Body of pancreas (tissue), 4 donors: ENCODE measurements around the gene MAT2A. TPM values are rescaled to one million over a fixed set of nuclear protein-coding genes. Genes with fewer than 3 reads are reported as not detected.
A peak's percentile ranks its signal among the peaks of the same experiment; 100 is the strongest.

Experiments
- ATAC-seq: fragments of 150-250 bp; one replicate; pipeline ENCODE4 v1.9.1; 2016
- DNase-seq, 4 donors: peaks; one replicate each; pipeline ENCODE4 v3.0.0-alpha.2; 2019
- H3K27ac ChIP-seq, 4 donors: fragments of 200-600 bp; sonication (generic); 1 replicate in 3 of 4; 2 replicates in 1 of 4; pipeline versions ENCODE4 v1.5.1 to v1.6.1; 2016 to 2019; ENCODE audit warnings: mild to moderate bottlenecking in 1 of 4, mixed read lengths in 1 of 4, moderate library complexity in 1 of 4
- H3K27me3 ChIP-seq, 2 donors: fragments of 200-600 bp; sonication (generic); one replicate each; pipeline ENCODE4 v1.6.0; 2016; ENCODE audit warnings: mild to moderate bottlenecking in 1 of 2
- H3K36me3 ChIP-seq, 2 donors: fragments of 200-600 bp; sonication (generic); replicated peaks in 1 of 2; 2 replicates each; pipeline ENCODE4 v1.5.1; 2016; ENCODE audit warnings: low read depth in 2 of 2; ENCODE audit not compliant: insufficient read depth in 1 of 2
- H3K4me1 ChIP-seq: fragments of 200-600 bp; sonication (generic); one replicate; pipeline ENCODE4 v1.6.0; 2016
- H3K4me3 ChIP-seq, 2 donors: fragments of 200-600 bp; sonication (generic); 1 replicate in 1 of 2; 2 replicates in 1 of 2; pipeline ENCODE4 v1.5.1; 2016 to 2019
- H3K9me3 ChIP-seq, 3 donors: fragments of 200-600 bp; sonication (generic); 1 replicate in 2 of 3; 2 replicates in 1 of 3; pipeline ENCODE4 v1.5.1; 2016
- CTCF ChIP-seq, 7 experiments: fragments of 450-650 bp in 4 of 7; fragments of 200-600 bp in 3 of 7; sonication (generic) in 3 of 7; IDR thresholded peaks; one replicate each; pipeline ENCODE4 v1.5.1; 2016 to 2019; ENCODE audit warnings: antibody characterized with exemption in 7 of 7
- POLR2A ChIP-seq, 3 donors: fragments of 450-650 bp; IDR thresholded peaks; one replicate each; pipeline ENCODE4 v1.6.1; 2016; ENCODE audit warnings: antibody characterized with exemption in 3 of 3, mild to moderate bottlenecking in 2 of 3
- WGBS, 2 donors: methylation state at CpG; one replicate each; pipeline ENCODE4 v1.1.5; 2017; 5-methylcytosine and 5-hydroxymethylcytosine counted together
- intact Hi-C: fragments of 100-400 bp; cut with DNase I; formaldehyde crosslinking; loops from one replicate; pipeline ENCODE4 v1.15.1; 2023
- total RNA-seq, 2 donors: library from RNA; depleted of rRNA; stranded (reverse); fragments of >200 nt; gene quantifications; one replicate each; pipeline ENCODE4 v1.1.0, GENCODE V29; 2016

MAT2A gene
- total RNA-seq, 2 donors from 2014 or later, result 388 to 576 TPM

- intact Hi-C loops, result no loop called here
- TF ChIP-seq POLR2A (IDR thresholded peaks at IDR 0.05) (peak in 1 of 3 donors; percentile 15), CTCF (IDR thresholded peaks at IDR 0.05) (no peak)
Observed at GRCh38 chr2:85547089-85547858, 8.3 kb downstream of the MAT2A start.

GRCh38 chr2:85547859-85548607 lies 9.1 kb downstream of the MAT2A start:
- H3K4me1 ChIP-seq, result peaks cover 47% of the 10 kb centered on the region
- H3K4me3 ChIP-seq, result no peak overlapping the region
- no peaks in the 10 kb centered on the region for H3K27me3 ChIP-seq
- intact Hi-C loops, result no loop called here
- DNase-seq, result peak in 2 of 4 donors; percentile 33 to 40
- peaks cover 9 to 21% of the 10 kb centered on the region in 2 donors for H3K36me3 ChIP-seq
- WGBS, 2 donors, result 31 to 43% methylated on average over 6 of the region's 6 CpGs
- peak overlapping the region in 2 of 4 donors; percentile 72 to 99 for H3K27ac ChIP-seq
- ATAC-seq, result no peak
- TF ChIP-seq POLR2A (IDR thresholded peaks at IDR 0.05) (peak in 2 of 3 donors; percentile 7 to 20), CTCF (IDR thresholded peaks at IDR 0.05) (no peak)
- no peaks in the 10 kb centered on the region for H3K9me3 ChIP-seq

More at GRCh38 chr2:85547089-85547858, 8.3 kb downstream of the MAT2A start:
- H3K9me3 ChIP-seq, result no peaks in the 10 kb centered on the region
- H3K4me3 ChIP-seq, result no peak overlapping the region
- H3K27me3 ChIP-seq, result no peaks in the 10 kb centered on the region
- ATAC-seq (peak; percentile 6), DNase-seq (peak in 2 of 4 donors; percentile 50 to 51)
- H3K36me3 ChIP-seq, result peaks cover 16 to 28% of the 10 kb centered on the region in 2 donors
- 29 to 47% methylated on average over 1 of the region's 1 CpG for WGBS, 2 donors
- H3K27ac ChIP-seq, result peak overlapping the region; percentile 27 to 99 (median 58)
- H3K4me1 ChIP-seq, result peaks cover 52% of the 10 kb centered on the region

DNA sequence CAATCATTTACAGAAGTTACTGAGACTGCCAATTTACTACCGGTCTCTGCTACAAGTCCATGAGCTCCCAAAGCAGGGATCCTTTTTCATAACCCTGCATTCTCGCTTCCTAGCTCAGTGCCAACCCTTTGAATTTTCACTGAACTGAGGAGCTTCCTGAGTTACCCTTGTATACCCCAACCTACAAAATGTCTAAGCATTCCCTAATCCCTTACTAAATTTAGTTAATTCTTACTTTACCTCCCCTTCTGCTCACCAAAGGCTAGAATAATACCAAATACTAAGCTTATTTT lies 9.6 kb downstream of the MAT2A start:
- intact Hi-C loops, result no loop called here
- Histone ChIP-seq H3K4me1 (peaks cover 42% of the 10 kb centered on the region), H3K27me3 (no peaks in the 10 kb centered on the region), H3K9me3 (no peaks in the 10 kb centered on the region), H3K4me3 (no peak overlapping the region), H3K36me3 (peaks cover 9 to 21% of the 10 kb centered on the region in 2 donors), H3K27ac (peak overlapping the region in 3 of 4 donors; percentile 6 to 99 (median 72))
- no peak for DNase-seq
- 35 to 47% methylated on average over 2 of the region's 2 CpGs for WGBS, 2 donors
- TF ChIP-seq CTCF (IDR thresholded peaks at IDR 0.05) (no peak), POLR2A (IDR thresholded peaks at IDR 0.05) (no peak)
- no peak for ATAC-seq

DNA sequence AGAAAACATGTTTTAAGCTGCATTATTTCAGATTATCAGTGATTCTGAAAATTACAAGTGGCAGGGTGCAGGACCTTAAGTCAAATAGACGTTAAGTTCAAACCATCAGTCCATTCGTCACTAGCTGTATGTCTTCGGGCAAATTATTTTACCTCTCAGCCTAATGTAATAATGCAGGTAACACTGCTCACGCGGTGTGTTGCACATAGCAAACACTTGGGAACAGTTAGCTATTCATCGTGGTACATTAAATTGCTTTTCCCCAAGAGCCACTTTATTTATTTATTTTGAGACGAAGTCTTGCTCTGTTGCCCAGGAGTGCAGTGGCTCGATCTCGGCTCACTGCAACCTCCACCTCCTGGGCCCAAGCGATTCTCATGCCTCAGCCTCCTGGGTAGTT lies 10.1 kb downstream of the MAT2A start:
- intact Hi-C loops, result no loop called here
- DNase-seq (no peak), ATAC-seq (no peak)
- Histone ChIP-seq H3K27me3 (no peaks in the 10 kb centered on the region), H3K27ac (peak overlapping the region in 2 of 4 donors; percentile 6 to 72), H3K36me3 (peaks cover 8 to 19% of the 10 kb centered on the region in 2 donors), H3K4me1 (peaks cover 36% of the 10 kb centered on the region), H3K4me3 (no peak overlapping the region), H3K9me3 (no peaks in the 10 kb centered on the region)
- TF ChIP-seq CTCF (IDR thresholded peaks at IDR 0.05) (no peak), POLR2A (IDR thresholded peaks at IDR 0.05) (no peak)
- WGBS, 2 donors, result 79% methylated on average over 10 of the region's 10 CpGs
